Osteoblast (primary cell): ENCODE data around the gene PLTP. TPM values are rescaled to one million over a fixed set of nuclear protein-coding genes. Genes with fewer than 3 reads are reported as not detected.
A peak's percentile ranks its signal among the peaks of the same experiment; 100 is the strongest.

Source experiments
- DNase-seq: peaks from one replicate; pipeline ENCODE4 v3.0.0; 2011; ENCODE audit warnings: low spot score, mixed read lengths; ENCODE audit not compliant: insufficient read length; ENCODE audit errors: missing footprints
- H2AFZ ChIP-seq: 2 replicates; pipeline ENCODE4 v1.6.0; 2011; ENCODE audit warnings: mild to moderate bottlenecking, low read length
- H3K27ac ChIP-seq: 2 replicates; pipeline ENCODE4 v1.5.1; 2011; ENCODE audit warnings: mild to moderate bottlenecking, low read depth, low read length, moderate library complexity
- H3K27me3 ChIP-seq: 2 replicates; pipeline ENCODE4 v1.6.0; 2012; ENCODE audit warnings: mild to moderate bottlenecking, control low read depth, inconsistent platforms, low read length, moderate library complexity; ENCODE audit not compliant: insufficient read depth
- H3K36me3 ChIP-seq: 2 replicates; pipeline ENCODE4 v1.5.1; 2011; ENCODE audit warnings: mild to moderate bottlenecking, low read length, control low read depth, moderate library complexity; ENCODE audit not compliant: insufficient read depth
- H3K4me1 ChIP-seq: 2 replicates; pipeline ENCODE4 v1.5.1; 2011; ENCODE audit warnings: mild to moderate bottlenecking, low read length, control low read depth, moderate library complexity; ENCODE audit not compliant: insufficient read depth
- H3K4me2 ChIP-seq: 2 replicates; pipeline ENCODE4 v1.6.0; 2011; ENCODE audit warnings: mild to moderate bottlenecking, low read length; ENCODE audit not compliant: insufficient read depth
- H3K4me3 ChIP-seq: fragments of 200-600 bp; sonication (generic); 3 replicates; pipeline ENCODE4 v1.5.1; 2012; ENCODE audit warnings: mild to moderate bottlenecking, low read length, inconsistent platforms; ENCODE audit not compliant: insufficient read depth
- H3K79me2 ChIP-seq: 2 replicates; pipeline ENCODE4 v1.6.0; 2012; ENCODE audit warnings: mild to moderate bottlenecking, low read length, control low read depth, inconsistent platforms; ENCODE audit not compliant: insufficient read depth
- H3K9me3 ChIP-seq: 2 replicates; pipeline ENCODE4 v1.5.1; 2011; ENCODE audit warnings: low read depth, low read length, control low read depth
- H4K20me1 ChIP-seq: 2 replicates; pipeline ENCODE4 v1.6.0; 2012; ENCODE audit warnings: mild to moderate bottlenecking, low read length, control low read depth; ENCODE audit not compliant: insufficient read depth
- CTCF ChIP-seq: IDR thresholded peaks from 2 replicates; pipeline ENCODE4 v1.5.1; 2011; ENCODE audit warnings: mild to moderate bottlenecking, low read depth, low read length, moderate library complexity; ENCODE audit errors: extremely low read depth
- total RNA-seq: library from RNA; depleted of rRNA; stranded (reverse); fragments of >200 nt; gene quantifications from 2 replicates; pipeline ENCODE4 v1.2.3, GENCODE V29; 2012

PLTP gene
- total RNA-seq, 1 donor, result 21.7 TPM

DNA sequence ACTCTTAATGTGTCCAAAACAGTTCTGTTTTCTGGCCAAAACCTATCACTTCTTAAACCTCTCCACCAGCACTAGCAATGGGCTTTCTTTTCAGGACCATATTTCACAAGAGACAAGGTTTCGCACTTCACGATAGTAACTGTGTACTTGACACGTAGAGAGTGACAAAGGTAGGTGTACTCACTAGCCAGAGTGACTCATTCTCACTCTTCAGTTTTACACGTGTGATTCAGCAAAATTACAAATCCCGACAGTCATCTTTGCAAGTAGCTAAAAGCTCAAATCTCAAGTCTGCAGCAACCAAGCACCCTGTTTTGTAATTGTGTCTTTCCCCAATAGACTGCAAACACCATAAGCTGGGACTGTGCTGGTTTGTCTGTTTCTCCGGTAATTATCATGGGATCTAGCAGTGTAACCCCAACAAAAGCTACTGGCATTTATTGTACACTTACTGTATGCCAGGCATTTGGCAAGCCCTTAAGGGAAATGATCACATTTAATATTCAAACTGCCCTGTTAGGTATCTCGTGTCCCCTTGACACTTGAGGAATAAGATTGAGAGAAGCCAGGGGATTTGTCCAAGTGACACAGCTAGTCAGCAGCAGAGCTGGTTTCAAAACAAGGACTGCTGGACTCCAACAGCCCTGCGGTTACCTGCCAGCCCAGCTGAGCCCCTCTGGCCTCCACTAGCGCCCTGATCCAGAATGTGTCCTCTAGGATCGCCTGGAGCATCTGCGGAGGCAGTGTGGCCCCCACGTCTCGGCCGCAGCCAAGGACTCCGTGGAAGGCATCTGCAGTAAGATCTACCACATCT is 32.4 kb upstream of the PLTP start:
- no peak for TF ChIP-seq CTCF
- H3K36me3 ChIP-seq, result peaks cover 86% of the 10 kb centered on the region
- H3K9me3 ChIP-seq, result no peaks in the 10 kb centered on the region
- no peak overlapping the region for H3K4me3 ChIP-seq
- peak; percentile 89 for DNase-seq
- no peaks in the 10 kb centered on the region for H4K20me1 ChIP-seq
- no peaks in the 10 kb centered on the region for H3K79me2 ChIP-seq
- no peak overlapping the region for H2AFZ ChIP-seq
- no peak overlapping the region for H3K4me2 ChIP-seq
- H3K27ac ChIP-seq, result peak overlapping the region; percentile 27
- no peaks in the 10 kb centered on the region for H3K27me3 ChIP-seq
- peaks cover 13% of the 10 kb centered on the region for H3K4me1 ChIP-seq

DNA sequence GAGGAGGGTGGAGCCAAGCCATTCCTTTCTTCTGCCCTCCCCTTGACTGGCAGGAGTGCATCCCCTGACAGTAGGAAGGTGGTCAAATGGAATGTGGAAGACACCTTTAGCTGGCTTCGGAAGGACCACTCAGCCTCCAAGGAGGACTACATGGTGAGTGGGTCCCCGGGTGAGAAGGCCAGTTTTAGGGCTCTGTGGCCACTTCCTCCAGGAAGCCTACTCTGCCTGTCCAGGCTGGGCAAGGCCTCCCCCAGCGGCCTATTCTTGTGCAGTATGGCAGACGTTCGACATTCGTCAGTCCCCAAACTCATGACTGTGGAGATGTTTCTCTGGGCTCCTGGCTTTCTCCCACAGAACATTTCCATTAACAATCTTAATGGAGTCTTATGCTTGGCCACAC is 31.7 kb upstream of the PLTP start:
- H4K20me1 ChIP-seq, result peaks cover under 1% of the 10 kb centered on the region
- peaks cover 2% of the 10 kb centered on the region for H3K79me2 ChIP-seq
- H2AFZ ChIP-seq, result no peak overlapping the region
- no peak for DNase-seq
- no peak overlapping the region for H3K4me3 ChIP-seq
- peaks cover 86% of the 10 kb centered on the region for H3K36me3 ChIP-seq
- H3K9me3 ChIP-seq, result no peaks in the 10 kb centered on the region
- H3K4me2 ChIP-seq, result no peak overlapping the region
- H3K27me3 ChIP-seq, result no peaks in the 10 kb centered on the region
- H3K4me1 ChIP-seq, result peaks cover 13% of the 10 kb centered on the region
- no peak for TF ChIP-seq CTCF
- no peak overlapping the region for H3K27ac ChIP-seq

- Histone ChIP-seq H3K9me3 (no peaks in the 10 kb centered on the region), H3K27ac (no peak overlapping the region)
Measured at GRCh38 chr20:45940469-45940868, 28.5 kb upstream of the PLTP start.

More at GRCh38 chr20:45940469-45940868, 28.5 kb upstream of the PLTP start:
- TF ChIP-seq CTCF, result no peak
- H3K4me1 ChIP-seq, result peaks cover 16% of the 10 kb centered on the region
- H3K4me2 ChIP-seq, result no peak overlapping the region
- peaks cover 16% of the 10 kb centered on the region for H4K20me1 ChIP-seq
- peaks cover 29% of the 10 kb centered on the region for H3K79me2 ChIP-seq
- no peak for DNase-seq
- no peak overlapping the region for H3K4me3 ChIP-seq
- H2AFZ ChIP-seq, result no peak overlapping the region
- H3K36me3 ChIP-seq, result peaks cover 75% of the 10 kb centered on the region
- no peaks in the 10 kb centered on the region for H3K27me3 ChIP-seq
